Muscle of back (tissue), 11 donors: ENCODE measurements around the gene OAS1. TPM values are rescaled to one million over a fixed set of nuclear protein-coding genes. Genes with fewer than 3 reads are reported as not detected.
A peak's percentile ranks its signal among the peaks of the same experiment; 100 is the strongest.
"Not testable (repeated sequence)": the region's sequence is repeated elsewhere in the genome, so short reads cannot be mapped to it uniquely, and the experiment has no call there.

Experiments
- DNase-seq, 3 donors: peaks; one replicate each; pipeline versions ENCODE4 v3.0.0 to v3.0.0-alpha.2; 2013
- polyA plus RNA-seq, 10 donors: library from polyadenylated mRNA; unstranded; fragments of 120-200 nt; gene quantifications; one replicate each; pipeline ENCODE4 v1.2.1, GENCODE V29; 2013; ENCODE audit not compliant: insufficient read length in 10 of 10

OAS1 gene
- polyA plus RNA-seq, 10 donors = 1.9 to 4.0 (median 3.5) TPM

- no peak for DNase-seq
Observed at GRCh38 chr12:112936264-112936663, 29.5 kb downstream of the OAS1 start.

GRCh38 chr12:112936927-112937326 is 30.2 kb downstream of the OAS1 start:
- DNase-seq = no peak

GRCh38 chr12:112937741-112938719 is 31.3 kb downstream of the OAS1 start, which contains the start of gene OAS3:
OAS3 (plus strand) TSS chr12:112938474; CDS start chr12:112938531, 57 bp downstream.
- DNase-seq = peak; percentile 75 to 93 (median 92)

- peak in 1 of 3 donors; percentile 10 for DNase-seq
Observed at GRCh38 chr12:112938751-112939150, 32.0 kb downstream of the OAS1 start.

GRCh38 chr12:112939761-112940381 is 33.1 kb downstream of the OAS1 start:
- no peak for DNase-seq

- DNase-seq = no peak
Observed at GRCh38 chr12:112941528-112942335, 35.0 kb downstream of the OAS1 start.

GRCh38 chr12:112942572-112942971 is 35.8 kb downstream of the OAS1 start:
- no peak for DNase-seq

GRCh38 chr12:112944024-112944690 is 37.4 kb downstream of the OAS1 start:
- no peak for DNase-seq

GRCh38 chr12:112945515-112945914 is 38.8 kb downstream of the OAS1 start:
- DNase-seq = no peak

GRCh38 chr12:112946236-112947000 is 39.7 kb downstream of the OAS1 start:
- DNase-seq = no peak

GRCh38 chr12:112947314-112947713 is 40.6 kb downstream of the OAS1 start:
- DNase-seq = no peak

- DNase-seq = no peak
Observed at GRCh38 chr12:112947761-112948160, 41.0 kb downstream of the OAS1 start.

GRCh38 chr12:112948806-112949205 is 42.0 kb downstream of the OAS1 start:
- no peak for DNase-seq

GRCh38 chr12:112950701-112951100 is 43.9 kb downstream of the OAS1 start:
- no peak for DNase-seq

- DNase-seq = not testable (repeated sequence)
Observed at GRCh38 chr12:112957125-112957524, 50.4 kb downstream of the OAS1 start.

- no peak for DNase-seq
Observed at GRCh38 chr12:112961074-112961473, 54.3 kb downstream of the OAS1 start.

GRCh38 chr12:112961536-112961935 is 54.8 kb downstream of the OAS1 start:
- no peak for DNase-seq

GRCh38 chr12:112962561-112962960 is 55.8 kb downstream of the OAS1 start:
- DNase-seq = no peak

- no peak for DNase-seq
Observed at GRCh38 chr12:112963227-112963861, 56.6 kb downstream of the OAS1 start.

GRCh38 chr12:112964067-112964670 is 57.4 kb downstream of the OAS1 start:
- no peak for DNase-seq
